Duodenal mucosa (tissue), 2 donors: ENCODE measurements around the gene FGD2.
A peak's percentile ranks its signal among the peaks of the same experiment; 100 is the strongest.
"Not testable (repeated sequence)": the region's sequence is repeated elsewhere in the genome, so short reads cannot be mapped to it uniquely, and the experiment has no call there.

Experiments
- H3K27ac ChIP-seq: one replicate; pipeline ENCODE4 v1.7.0; 2013; ENCODE audit warnings: low read depth, low read length
- H3K27me3 ChIP-seq, 2 donors: one replicate each; pipeline ENCODE4 v1.7.0; 2013; ENCODE audit warnings: low read length in 2 of 2, control low read depth in 1 of 2; ENCODE audit not compliant: insufficient read depth in 2 of 2, control insufficient read depth in 1 of 2
- H3K36me3 ChIP-seq, 2 donors: one replicate each; pipeline ENCODE4 v1.7.0; 2013; ENCODE audit warnings: low read length in 2 of 2, control low read depth in 1 of 2; ENCODE audit not compliant: insufficient read depth in 2 of 2, control insufficient read depth in 1 of 2
- H3K4me1 ChIP-seq, 2 donors: one replicate each; pipeline ENCODE4 v1.7.0; 2013; ENCODE audit warnings: low read length in 2 of 2, control low read depth in 1 of 2; ENCODE audit not compliant: insufficient read depth in 2 of 2, control insufficient read depth in 1 of 2
- H3K4me3 ChIP-seq, 2 donors: one replicate each; pipeline ENCODE4 v1.7.0; 2013; ENCODE audit warnings: low read length in 2 of 2, low read depth in 1 of 2
- H3K9ac ChIP-seq, 2 donors: one replicate each; pipeline ENCODE4 v1.7.0; 2013; ENCODE audit warnings: low read length in 2 of 2, low read depth in 1 of 2
- H3K9me3 ChIP-seq, 2 donors: one replicate each; pipeline ENCODE4 v1.7.0; 2013; ENCODE audit warnings: low read length in 2 of 2, control low read depth in 1 of 2; ENCODE audit not compliant: control insufficient read depth in 1 of 2

The FGD2 gene

DNA sequence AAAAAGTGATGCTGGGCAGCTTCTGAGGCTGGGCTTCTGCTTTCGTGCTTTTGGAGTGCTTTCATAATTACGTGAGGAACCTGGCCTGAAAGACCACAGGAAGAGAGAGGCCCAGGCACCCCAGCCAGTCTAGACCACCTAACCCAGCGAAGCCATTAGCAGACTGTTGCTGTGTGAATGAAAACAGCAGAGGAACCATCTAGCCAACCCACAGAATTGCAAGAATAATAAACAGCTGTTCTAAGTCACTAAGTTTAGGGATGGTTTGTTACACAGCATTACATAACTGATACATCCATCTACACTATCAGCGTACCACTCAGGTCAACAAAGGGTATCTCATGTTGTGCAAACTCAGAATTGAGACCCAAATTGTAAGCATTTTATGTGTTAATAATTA is 34.5 kb downstream of the FGD2 start:
- Histone ChIP-seq H3K27me3 (no peaks in the 10 kb centered on the region), H3K27ac (no peak overlapping the region), H3K4me3 (no peak overlapping the region), H3K4me1 (no peaks in the 10 kb centered on the region), H3K9ac (no peak overlapping the region), H3K9me3 (no peaks in the 10 kb centered on the region), H3K36me3 (no peaks in the 10 kb centered on the region)

DNA sequence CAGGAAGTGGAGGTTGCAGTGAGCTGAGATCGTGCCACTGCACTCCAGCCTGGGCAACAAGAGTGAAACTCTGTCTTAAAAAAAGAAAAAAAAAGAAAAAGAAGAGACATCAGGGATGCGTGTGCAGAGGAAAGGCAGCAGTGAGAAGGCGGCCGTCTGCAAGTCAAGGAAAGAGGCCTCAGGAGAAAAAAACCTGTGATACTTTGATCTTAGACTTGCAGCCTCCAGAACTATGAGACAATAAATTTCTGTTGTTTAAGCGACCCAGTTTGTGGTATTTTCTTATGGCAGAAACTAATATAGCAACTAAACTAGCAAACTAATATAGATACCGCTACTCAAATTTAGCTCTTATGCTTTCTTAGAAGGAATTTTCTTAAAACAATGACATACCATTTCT is 36.1 kb downstream of the FGD2 start:
- Histone ChIP-seq H3K9me3 (no peaks in the 10 kb centered on the region), H3K9ac (no peak overlapping the region)

DNA sequence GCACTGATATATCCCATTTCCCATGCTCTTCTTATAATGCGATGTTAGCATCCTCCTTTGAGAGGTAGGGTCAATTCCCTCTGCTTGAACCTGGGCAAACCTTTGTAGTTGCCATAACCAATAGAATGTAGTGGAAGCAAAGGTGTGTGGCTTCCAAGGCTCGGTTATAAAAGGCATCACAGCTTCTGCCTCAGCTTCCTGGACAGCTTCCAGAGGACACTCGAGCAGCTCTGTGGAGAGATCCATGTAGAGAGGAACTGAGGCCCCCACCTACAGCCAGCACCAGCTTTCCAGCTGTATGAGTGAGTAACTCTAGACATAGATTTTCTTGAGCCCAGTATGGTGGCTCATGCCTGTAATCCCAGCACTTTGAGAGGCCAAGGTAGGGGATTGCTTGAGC is 36.7 kb downstream of the FGD2 start:
- no peak overlapping the region for H3K4me3 ChIP-seq
- H3K27me3 ChIP-seq = no peaks in the 10 kb centered on the region
- no peaks in the 10 kb centered on the region for H3K4me1 ChIP-seq
- no peaks in the 10 kb centered on the region for H3K9me3 ChIP-seq
- H3K27ac ChIP-seq = no peak overlapping the region
- no peaks in the 10 kb centered on the region for H3K36me3 ChIP-seq
- H3K9ac ChIP-seq = no peak overlapping the region

More for the DNA sequence above, 36.1 kb downstream of the FGD2 start:
- H3K4me3 ChIP-seq = no peak overlapping the region
- H3K36me3 ChIP-seq = no peaks in the 10 kb centered on the region
- no peaks in the 10 kb centered on the region for H3K27me3 ChIP-seq
- H3K4me1 ChIP-seq = no peaks in the 10 kb centered on the region
- no peak overlapping the region for H3K27ac ChIP-seq

DNA sequence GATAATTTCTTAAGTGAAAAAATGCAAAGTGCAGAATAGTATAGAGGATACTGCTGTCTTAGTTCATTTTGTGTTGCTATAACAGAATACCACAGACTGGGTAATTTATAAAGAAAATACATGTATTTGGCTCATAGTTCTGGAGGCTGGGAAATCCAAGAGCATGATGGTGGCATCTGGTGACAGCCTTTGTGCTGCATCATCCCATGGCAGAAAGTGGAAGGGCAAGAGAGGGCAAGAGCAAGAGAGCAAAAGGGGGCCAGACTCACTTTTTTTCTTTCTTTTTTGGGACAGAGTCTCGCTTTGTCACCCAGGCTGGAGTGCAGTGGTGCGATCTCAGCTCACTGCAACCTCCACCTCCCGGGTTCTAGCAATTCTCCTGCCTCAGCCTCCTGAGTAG is 37.6 kb downstream of the FGD2 start:
- H3K4me1 ChIP-seq, H3K9me3 ChIP-seq, H3K4me3 ChIP-seq, H3K9ac ChIP-seq, H3K27ac ChIP-seq, H3K36me3 ChIP-seq, H3K27me3 ChIP-seq: not testable (repeated sequence)

DNA sequence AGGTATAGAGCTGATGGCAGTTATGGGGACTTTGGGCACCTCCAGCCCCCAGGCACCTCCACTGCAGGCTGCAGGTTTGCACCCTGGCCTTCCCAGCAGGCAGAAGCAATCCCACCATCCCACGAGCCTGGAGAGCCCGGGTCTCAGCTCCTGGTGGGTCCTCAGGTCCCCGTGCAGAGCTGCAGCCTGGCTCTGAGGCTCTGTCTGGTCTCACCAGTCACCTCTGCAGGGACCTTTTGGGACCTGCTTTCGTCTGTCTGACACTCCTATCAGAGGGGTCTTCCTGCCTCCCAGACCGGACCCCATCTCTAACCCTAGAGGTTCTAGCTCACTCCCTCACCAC is 41.9 kb downstream of the FGD2 start:
- Histone ChIP-seq H3K4me1 (peaks cover 35% of the 10 kb centered on the region in 2 donors), H3K4me3 (no peak overlapping the region), H3K27me3 (no peaks in the 10 kb centered on the region), H3K36me3 (no peaks in the 10 kb centered on the region), H3K9me3 (no peaks in the 10 kb centered on the region), H3K27ac (no peak overlapping the region), H3K9ac (no peak overlapping the region)

DNA sequence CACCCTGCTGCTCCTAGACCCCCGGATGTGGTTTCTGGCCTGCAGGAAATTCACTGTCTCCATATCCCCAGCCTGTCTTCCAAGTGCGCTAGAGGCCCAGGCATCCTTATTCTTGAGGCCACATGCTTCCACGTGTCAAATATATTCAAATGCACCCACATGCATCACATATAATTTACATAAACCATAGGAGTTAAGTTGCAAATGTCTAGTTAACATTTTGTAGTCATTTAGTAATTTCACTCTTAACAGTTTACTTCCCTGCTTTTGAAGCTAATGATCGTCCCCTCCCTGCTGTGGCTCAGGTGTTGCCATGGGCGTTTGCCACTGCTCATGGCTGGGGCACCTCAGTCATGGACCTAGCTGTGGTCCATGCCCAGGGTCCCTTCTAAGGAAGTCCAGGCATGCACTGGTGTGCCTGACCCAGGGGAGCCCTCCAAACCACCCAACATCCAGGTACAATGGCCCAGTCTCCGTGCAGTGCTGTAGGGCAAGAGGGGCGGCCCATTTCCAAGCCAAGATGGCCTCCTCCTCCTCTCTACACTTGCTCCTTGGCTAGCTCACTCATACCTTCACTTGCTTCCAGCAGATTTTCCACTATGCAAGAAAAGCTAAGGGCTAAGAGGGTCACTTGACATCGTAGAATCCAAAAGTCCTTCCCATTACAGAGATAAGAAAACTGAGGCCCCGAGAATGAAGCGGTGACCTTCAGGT is 42.4 kb downstream of the FGD2 start:
- Histone ChIP-seq H3K9me3 (no peaks in the 10 kb centered on the region), H3K9ac (no peak overlapping the region), H3K27me3 (no peaks in the 10 kb centered on the region), H3K4me1 (peaks cover 36% of the 10 kb centered on the region in 2 donors), H3K4me3 (no peak overlapping the region), H3K36me3 (no peaks in the 10 kb centered on the region), H3K27ac (no peak overlapping the region)

DNA sequence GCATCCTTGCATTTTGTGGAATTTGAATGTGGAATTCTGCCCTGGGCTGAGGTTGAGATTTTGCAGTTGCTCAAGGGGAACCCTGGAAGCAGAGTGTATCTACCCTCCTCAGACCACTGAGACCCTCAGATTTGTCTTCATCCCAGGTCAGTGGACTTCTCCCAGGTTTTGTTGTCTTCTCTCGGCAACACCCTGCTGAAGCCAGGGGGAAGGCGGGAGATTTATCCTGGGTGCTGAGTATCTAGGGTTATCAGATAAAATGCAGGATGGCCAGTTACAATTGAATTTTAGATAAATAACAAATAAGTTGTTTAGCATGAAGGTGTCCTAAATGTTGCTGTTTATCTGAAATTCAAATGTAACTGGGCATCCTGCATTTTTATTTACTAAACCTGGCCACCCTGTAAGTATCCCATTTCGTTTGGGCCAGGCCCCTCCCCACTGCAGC is 43.0 kb downstream of the FGD2 start:
- Histone ChIP-seq H3K36me3 (no peaks in the 10 kb centered on the region), H3K9ac (no peak overlapping the region), H3K27ac (peak overlapping the region; percentile 0)

DNA sequence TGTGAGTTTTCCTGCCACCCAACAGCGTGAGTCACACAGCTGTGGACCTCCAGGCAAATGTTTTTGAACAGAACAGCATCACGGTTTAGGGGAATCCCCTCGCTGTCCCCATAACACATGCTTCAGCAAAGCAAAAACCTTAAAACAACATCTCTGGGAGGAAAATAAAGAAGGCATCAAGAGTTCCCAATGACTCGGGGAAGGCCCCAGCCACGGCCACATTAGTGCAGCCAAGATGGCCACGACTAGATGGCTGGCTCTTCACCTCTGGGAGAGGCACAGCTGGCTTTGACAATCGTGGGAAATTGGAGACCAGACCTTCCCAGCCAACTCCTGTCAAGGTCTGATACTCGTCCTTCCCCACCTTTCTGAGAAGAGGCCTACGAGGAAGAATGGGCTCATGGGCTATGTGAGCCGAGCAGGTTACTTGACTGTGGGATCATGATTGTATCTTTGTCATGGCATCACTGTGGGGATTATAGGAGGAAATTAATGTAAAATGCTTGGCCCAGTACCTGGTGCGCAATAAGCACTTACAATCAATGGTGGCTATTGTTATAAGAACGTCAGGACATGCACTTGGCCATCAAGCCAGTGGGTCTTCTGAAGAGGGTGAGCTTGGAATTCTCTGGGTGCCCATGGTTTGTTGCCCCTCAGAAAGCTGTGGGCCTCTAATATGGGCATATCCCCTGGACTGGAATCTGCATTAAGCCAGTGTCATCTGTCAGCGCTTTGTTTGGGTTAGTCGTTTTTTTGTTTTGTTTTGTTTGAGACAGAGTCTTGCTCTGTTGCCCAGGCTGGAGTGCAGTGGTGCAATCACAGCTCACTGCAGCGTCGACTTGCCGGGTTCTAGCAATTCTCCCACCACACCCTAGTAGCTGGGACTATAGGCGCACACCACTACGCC is 43.6 kb downstream of the FGD2 start:
- H3K9me3 ChIP-seq = no peaks in the 10 kb centered on the region
- H3K4me1 ChIP-seq = peaks cover 36% of the 10 kb centered on the region in 2 donors
- H3K9ac ChIP-seq = no peak overlapping the region
- H3K27me3 ChIP-seq = no peaks in the 10 kb centered on the region
- peak overlapping the region; percentile 42 for H3K27ac ChIP-seq
- H3K36me3 ChIP-seq = no peaks in the 10 kb centered on the region
- H3K4me3 ChIP-seq = no peak overlapping the region

More for the DNA sequence above, 43.0 kb downstream of the FGD2 start:
- Histone ChIP-seq H3K4me3 (no peak overlapping the region), H3K9me3 (no peaks in the 10 kb centered on the region), H3K4me1 (peaks cover 36% of the 10 kb centered on the region in 2 donors), H3K27me3 (no peaks in the 10 kb centered on the region)

DNA sequence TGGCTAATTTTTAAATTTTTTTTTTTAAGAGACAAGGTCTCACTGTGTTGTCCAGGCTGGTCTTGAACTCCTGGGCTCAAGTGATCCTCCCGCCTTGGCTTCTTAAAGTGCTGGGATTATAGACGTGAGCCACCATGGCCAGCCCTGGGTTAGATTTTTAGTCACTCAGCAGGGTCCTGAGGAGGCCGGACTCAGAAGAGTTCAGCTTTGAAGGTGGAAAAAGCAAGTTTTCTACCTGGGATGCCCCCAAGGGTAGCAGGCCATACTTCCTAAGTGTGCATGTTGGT is 44.2 kb downstream of the FGD2 start:
- no peak overlapping the region for H3K27ac ChIP-seq
- no peak overlapping the region for H3K9ac ChIP-seq
- H3K4me1 ChIP-seq = peaks cover 36% of the 10 kb centered on the region in 2 donors
- H3K27me3 ChIP-seq = no peaks in the 10 kb centered on the region
- H3K36me3 ChIP-seq = no peaks in the 10 kb centered on the region
- no peaks in the 10 kb centered on the region for H3K9me3 ChIP-seq
- peak overlapping the region; percentile 18 to 45 for H3K4me3 ChIP-seq

DNA sequence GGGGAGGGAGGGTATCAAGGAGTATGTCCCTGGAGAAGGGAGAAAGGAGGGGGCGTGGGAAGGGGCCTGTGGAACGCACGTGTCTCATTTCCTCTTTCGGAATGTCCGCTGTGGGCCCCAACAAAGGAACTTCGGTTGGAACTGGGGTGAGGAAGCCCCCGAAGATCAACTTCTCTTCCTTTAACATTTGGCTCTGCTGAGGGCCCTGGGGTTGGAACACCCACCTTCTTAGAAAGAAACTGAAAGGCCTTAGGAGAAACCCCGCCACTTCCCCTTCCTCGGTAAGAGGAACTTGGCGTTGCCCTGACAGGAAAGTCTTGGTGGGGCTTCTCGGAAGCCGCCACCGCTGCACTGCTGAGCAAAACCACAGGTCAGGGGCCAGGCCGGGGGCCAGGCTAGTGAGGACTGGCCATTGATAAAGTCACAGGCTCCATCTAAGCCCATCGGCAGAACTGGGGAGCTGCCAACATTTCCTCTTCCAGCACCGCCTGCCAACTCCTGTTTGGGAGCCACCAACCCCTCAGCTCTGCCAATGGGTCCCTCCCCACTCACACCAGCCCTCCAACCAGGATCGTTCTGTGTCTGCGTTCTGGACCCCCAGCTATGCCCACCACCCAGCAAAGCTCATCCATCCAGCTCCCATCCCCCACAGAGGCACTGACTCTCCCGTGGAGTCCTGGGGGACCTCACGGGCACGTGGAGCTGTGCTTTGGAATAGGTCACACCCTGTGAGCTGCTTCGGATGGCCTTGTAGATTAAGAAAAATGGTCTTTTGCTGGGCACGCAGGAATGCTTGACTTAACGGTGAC is 44.8 kb downstream of the FGD2 start:
- no peaks in the 10 kb centered on the region for H3K9me3 ChIP-seq
- H3K27me3 ChIP-seq = no peaks in the 10 kb centered on the region
- peak overlapping the region in 1 of 2 donors; percentile 43 for H3K9ac ChIP-seq
- no peaks in the 10 kb centered on the region for H3K36me3 ChIP-seq
- peaks cover 36% of the 10 kb centered on the region in 2 donors for H3K4me1 ChIP-seq
- H3K27ac ChIP-seq = peak overlapping the region; percentile 54
- H3K4me3 ChIP-seq = peak overlapping the region; percentile 18 to 54
